Measurements from ENCODE around the gene GRIK5.
"Not testable (repeated sequence)": the region's sequence is repeated elsewhere in the genome, so short reads cannot be mapped to it uniquely, and the experiment has no call there.

Gene GRIK5

DNA sequence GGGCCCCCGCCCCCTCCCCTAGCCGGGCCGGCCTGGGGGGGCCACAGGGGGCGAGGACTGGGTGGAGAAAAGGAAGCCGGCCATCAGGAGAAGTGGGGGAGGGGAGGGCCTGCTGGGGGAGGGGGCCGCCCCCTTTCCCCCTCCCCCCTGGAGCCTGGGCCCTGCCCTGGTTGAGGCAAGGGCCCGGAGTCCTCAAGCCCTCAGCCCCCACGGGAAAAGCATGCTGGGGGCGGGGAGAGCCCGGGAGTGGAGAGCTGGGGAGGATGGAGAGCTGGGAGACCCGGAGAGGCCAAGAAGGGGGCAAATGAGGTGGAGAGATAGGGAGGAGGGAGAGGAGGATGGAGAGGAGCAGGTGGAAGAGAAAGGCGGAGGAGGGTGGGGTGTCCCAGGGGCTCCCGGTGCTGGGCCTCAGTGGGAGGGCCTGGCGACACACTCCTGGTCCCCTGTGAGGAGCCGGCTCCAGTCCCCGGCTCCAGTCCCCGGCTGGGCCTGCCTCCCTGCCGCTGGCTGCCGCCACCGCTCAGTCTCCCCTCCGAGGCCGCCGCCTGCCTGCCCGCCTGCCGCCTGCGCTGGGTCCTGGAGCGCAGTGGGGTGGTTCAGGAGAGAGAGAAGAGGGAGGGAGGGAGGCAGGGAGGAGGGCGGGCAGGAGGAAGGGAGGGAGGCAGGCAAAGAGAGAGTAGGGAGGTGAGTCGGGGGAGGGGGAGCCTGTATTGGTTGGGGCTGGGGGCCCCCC is at the start of gene GRIK5:
Gene GRIK5, minus strand, starts transcription at position 588 of the 733 bp plus-strand sequence. CDS start 4,436 bp downstream, outside the sequence.
- no peak for DNase-seq (ENCODE audit: low spot score)

GRCh38 chr19:42117076-42117475 is 47.1 kb upstream of the GRIK5 start:
- DNase-seq (ENCODE audit: low spot score) = no peak

DNA sequence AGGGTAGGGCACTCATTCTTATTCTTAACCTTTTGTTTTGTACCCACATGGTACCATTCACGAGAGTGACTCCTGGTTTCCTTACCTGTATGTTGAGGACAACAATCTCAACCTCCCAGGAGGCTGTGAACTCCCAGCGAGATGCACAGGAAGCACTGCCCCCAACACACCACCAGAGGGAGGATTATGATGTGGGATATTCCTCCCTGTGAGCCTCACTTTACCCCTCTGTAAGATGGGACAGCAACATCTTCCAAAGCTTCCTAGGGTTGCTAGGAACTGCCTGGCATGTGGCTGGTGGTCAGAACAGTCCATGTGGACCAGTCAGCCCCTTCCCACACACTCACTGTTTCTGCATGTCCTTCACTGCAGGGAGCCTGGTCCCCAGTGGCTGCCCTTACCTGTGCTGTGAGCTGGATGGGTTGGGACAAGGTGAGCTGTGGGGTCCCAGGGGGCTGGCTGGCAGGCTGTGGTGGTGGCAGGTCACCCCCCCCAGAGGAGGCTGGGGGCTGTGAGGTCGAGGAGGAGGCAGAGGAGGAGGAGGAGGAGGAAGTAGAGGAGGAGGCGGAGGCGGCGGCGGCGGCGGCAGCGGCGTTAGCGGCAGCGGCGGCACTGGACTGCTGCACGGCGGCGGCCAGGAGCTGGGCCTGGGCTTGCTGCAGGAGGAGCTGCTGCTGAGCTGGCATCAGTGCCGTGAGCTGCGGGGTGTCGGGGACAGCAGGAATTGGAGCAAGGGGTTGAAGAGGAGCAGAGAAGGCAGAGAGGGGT is 46.5 kb upstream of the GRIK5 start:
- DNase-seq (ENCODE audit: low spot score) = no peak

DNA sequence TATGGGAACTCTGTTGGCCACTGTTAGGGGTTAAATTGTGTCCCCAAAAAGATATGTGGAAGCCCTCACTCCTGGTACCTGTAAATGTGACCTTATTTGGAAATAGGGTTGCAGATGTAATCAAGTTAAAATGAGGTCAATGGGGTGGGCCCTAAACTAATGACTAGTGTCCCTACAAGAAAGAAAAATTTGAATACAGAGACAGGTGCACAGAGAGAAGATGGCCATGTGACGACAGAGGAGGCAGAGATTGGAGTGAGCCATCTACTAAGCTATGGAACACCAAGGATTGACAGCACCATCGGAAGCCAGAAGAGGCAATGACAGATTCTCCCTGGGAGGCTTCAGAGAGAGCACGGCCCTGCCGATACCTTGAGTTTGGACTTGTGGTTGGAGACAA is 45.7 kb upstream of the GRIK5 start:
- no peak for DNase-seq (ENCODE audit: low spot score)

GRCh38 chr19:42115219-42115618 is 45.2 kb upstream of the GRIK5 start:
- no peak for DNase-seq (ENCODE audit: low spot score)

- no peak for DNase-seq (ENCODE audit: low spot score)
Measured at GRCh38 chr19:42114412-42114811, 44.4 kb upstream of the GRIK5 start.

GRCh38 chr19:42113641-42114348 is 43.8 kb upstream of the GRIK5 start:
- no peak for DNase-seq (ENCODE audit: low spot score)

DNA sequence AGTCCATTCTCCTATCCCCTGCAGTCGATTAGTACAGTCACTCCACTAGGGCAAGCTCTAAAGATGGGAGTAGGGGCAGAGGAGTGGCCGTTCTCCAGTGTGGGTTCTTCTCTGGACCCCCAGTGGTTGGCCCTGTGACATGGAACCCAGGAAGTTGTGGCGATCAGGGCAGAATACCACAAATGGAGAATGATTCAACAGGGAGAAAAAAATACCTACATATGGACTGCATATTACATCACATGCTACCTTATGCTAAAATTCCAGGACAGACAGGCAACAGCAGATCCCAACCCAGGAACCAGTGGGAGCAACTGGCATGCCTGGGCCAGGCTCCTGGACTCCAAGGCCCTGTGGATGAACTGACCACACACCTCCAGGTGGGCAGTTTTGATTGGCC is 41.8 kb upstream of the GRIK5 start:
- no peak for DNase-seq (ENCODE audit: low spot score)

GRCh38 chr19:42111384-42111783 is 41.4 kb upstream of the GRIK5 start:
- no peak for DNase-seq (ENCODE audit: low spot score)

- DNase-seq (ENCODE audit: low spot score) = no peak
Measured at GRCh38 chr19:42110658-42111057, 40.7 kb upstream of the GRIK5 start.

DNA sequence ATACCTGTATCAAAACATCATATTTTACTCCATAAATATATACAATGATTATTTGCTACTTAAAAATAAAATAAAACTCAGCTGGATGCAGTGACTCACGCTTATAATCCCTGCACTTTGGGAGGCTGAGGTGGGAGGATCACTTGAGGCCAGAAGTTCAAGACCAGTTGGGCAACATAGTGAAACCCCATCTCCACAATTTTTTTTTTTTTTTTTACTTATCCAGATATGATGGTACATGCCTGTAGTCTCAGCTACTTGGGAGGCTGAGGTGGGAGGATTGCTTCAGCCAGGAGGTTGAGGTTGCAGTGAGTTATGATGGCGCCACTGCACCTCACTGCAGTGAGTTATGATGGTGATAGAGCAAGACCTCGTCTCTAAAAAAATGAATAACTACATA is 39.9 kb upstream of the GRIK5 start:
- no peak for DNase-seq (ENCODE audit: low spot score)

GRCh38 chr19:42108527-42109389 is 38.8 kb upstream of the GRIK5 start:
- DNase-seq (ENCODE audit: low spot score) = peak; percentile 59

- no peak for DNase-seq (ENCODE audit: low spot score)
Measured at GRCh38 chr19:42105368-42105767, 35.4 kb upstream of the GRIK5 start.

- DNase-seq (ENCODE audit: low spot score) = no peak
Measured at GRCh38 chr19:42102877-42103276, 32.9 kb upstream of the GRIK5 start.

- DNase-seq (ENCODE audit: low spot score) = not testable (repeated sequence)
Measured at GRCh38 chr19:42100241-42100640, 30.2 kb upstream of the GRIK5 start.

GRCh38 chr19:42099336-42099925 is 29.4 kb upstream of the GRIK5 start:
- no peak for DNase-seq (ENCODE audit: low spot score)

GRCh38 chr19:42098781-42099180 is 28.8 kb upstream of the GRIK5 start:
- DNase-seq (ENCODE audit: low spot score) = no peak

DNA sequence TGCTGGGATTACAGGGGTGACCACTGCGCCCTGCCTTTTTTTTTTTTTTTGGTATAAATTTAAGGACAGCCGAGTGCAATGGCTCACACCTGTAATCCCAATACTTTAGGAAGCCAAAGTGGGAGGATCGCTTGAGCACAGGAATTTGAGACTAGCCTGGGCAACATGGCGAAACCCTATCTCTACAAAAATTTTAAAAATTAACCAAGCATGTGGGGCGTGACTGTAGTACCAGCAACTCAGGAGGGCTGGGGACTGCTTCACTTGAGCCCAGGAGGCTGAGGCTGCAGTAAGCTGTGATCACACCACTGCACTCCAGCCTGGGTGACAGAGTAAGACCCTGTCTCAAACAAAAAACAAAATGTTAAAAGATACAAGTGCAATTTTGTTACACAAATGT is 27.5 kb upstream of the GRIK5 start:
- no peak for DNase-seq (ENCODE audit: low spot score)

GRCh38 chr19:42096255-42096837 is 26.3 kb upstream of the GRIK5 start:
- no peak for DNase-seq (ENCODE audit: low spot score)

DNA sequence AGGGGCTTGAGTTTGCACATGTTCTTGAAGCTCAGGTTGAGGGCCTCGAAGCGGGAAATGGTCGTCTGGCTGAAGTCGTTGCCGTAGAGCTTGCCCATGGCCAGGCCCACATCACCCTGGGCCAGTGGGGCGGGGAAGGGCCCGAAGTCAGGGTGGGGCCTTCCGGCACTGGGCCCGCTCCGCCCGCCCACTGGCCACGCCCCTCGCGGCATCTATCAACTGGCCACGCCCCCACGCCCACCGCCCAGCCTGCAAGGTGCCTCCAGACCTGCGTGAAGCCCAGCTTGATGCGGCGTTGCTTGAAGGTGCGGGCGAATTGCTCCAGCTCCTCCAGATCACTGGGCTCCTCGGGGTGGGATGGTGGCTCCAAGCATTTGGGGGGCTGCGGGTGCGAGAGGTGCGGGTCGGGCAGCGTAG is 25.8 kb upstream of the GRIK5 start:
- DNase-seq (ENCODE audit: low spot score) = no peak

All from globus pallidus (tissue), 1 donor.